HG03045 (cell line): ENCODE results near the gene FBXO34.

Experiments used
- ATAC-seq: cut with Tn5 transposase; IDR thresholded peaks from one replicate; pipeline ENCODE4 v1.9.1; 2021; ENCODE audit warnings: mild to moderate bottlenecking, moderate library complexity; ENCODE audit not compliant: unreplicated experiment

The FBXO34 gene

DNA sequence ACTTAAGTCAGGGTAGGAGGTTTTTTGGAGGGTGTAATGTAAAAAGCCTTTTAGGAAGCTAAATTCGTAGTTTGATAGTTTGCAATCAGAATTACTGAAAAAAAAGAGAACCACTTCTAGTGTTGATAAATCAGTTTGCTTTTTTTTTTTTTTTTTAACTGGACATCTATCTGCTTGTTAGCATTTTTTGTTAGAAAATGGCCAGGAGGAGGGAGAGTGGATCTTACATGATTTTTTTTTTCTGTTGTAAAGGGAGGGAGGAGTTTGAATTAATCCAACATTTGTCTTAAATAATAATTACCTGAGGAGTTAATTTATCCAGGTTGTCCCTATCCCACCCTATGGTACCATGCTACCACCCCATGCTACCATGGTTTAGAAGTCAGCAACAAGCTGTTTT is 1.2 kb downstream of the FBXO34 start:
- ATAC-seq, result no peak

DNA sequence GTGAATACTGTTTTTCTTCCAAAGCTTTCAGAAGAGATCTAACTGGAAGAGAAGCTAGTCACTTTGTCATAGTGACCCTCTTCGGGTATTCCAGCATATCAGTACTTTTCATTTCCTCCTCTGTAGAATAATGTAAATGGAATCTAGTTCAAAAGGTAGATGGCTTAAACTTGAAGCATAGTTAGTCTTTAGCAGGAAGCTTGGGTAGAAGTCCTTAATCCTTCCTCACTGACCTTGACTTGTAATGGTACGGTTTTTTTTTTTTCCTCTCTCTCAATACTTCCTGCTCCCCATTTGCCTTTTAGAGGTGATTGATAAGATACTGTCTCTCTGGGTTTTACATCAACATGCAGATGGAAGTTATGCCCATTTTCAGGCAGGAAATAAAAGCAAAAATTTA is 1.7 kb downstream of the FBXO34 start:
- no peak for ATAC-seq

DNA sequence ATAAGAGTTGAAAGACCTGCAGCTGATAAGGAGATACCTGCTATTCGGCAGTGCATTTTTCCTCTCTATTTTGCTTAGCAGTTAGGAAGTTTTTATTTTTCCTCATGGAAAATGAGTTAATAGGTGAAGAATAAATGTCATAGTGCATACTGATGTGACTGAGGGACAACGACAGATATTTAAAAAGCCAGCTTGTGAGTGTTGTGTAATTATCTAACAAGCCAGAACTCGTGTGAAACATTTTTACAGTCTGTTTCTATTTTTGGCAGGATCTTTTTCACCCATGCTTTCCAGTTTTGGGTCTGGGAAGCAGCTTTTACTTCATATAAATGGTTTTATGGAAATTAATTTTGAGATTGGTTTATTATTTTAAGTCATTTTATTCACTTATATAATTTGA is 2.9 kb downstream of the FBXO34 start:
- no peak for ATAC-seq

DNA sequence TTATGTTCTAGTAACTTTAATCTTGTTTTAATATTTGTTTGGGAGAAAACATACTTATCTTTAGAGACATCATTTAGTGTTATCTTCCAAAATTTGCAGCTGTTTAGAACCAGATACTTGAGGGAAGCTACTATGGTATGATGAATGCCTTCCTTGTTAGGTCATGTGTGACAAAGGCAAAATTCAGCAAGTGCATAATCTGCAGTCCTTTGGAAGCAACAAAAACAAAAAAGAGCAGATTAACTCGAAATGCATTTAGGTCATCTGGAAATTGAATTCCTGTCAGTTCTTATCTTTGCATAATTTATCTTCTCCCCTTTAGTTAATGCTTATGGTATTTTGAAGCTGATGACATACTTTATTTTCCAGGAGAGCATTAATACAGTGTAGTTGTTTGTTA is 3.5 kb downstream of the FBXO34 start:
- no peak for ATAC-seq

DNA sequence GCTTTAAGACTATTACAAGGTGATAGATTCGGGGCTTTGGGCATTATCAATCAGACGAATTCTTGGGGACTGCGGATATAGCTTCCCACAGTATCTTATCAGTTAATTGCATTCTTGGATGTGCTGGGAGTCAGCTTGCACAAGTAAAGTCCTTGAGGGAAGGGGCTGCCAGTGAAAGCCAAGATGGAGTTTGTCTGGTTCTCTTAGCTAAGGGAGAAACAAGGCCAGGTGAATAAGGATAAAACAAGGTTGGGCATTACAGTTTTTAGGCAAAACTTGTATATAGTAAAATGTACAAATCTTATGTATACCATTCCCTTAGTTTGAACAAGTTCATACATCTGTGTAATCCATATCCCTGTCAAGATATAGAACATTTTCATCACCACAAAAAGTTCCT is 5.5 kb downstream of the FBXO34 start:
- no peak for ATAC-seq

DNA sequence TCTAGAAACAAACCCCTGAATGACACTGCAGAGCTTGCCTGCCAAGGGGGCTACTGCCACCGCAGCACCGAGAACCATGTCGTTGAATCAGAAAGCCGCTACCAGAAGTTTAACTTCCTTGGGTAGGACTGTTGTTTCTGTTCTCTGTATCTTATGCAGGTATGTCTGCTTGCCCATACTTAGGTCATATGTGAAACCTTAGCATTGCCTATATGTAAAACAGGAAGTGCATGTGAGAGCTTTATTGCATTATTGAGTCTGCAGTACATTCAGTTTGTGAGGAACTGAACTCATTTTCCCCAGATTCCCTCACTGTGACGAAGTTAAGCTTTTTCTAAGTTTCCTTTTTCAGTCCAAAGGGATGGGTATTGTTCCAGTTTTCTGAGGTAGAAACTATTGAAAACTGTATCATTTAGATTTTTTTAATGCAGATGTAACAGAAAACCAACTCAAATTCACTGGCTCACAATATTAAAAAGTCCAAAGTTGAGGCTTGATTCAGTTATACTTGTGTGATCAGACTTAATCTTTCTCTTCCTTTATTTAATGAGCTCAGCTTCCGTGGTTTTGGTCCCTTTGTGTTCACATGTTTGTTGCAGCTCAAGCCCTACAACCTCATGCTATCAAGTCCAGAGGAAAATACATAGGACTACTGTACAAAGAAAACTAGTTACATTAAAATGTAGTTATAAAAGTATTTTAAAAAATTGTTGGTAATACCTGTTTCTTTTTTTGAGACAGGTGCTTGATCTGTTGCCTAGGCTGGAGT is 6.9 kb downstream of the FBXO34 start:
- ATAC-seq, result peak; percentile 84

DNA sequence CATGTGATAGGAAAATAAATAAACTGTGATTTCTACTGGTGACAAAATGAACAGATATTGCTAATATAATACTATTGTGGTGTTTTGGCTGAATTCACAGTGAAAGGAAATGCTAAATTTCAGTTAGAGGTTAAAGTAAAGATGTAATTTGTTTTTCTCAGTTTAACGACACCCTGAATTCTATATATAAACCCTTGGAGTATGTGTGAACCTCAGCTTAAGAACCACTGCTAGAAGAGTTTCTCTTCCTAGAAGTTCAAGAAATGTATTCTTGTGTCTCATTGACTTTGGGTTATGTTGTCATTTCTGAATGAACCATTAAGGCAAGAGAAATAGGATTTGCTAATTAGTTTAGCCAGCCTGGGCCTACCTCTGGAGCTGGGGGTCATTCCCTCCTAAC is 8.2 kb downstream of the FBXO34 start:
- ATAC-seq, result no peak

DNA sequence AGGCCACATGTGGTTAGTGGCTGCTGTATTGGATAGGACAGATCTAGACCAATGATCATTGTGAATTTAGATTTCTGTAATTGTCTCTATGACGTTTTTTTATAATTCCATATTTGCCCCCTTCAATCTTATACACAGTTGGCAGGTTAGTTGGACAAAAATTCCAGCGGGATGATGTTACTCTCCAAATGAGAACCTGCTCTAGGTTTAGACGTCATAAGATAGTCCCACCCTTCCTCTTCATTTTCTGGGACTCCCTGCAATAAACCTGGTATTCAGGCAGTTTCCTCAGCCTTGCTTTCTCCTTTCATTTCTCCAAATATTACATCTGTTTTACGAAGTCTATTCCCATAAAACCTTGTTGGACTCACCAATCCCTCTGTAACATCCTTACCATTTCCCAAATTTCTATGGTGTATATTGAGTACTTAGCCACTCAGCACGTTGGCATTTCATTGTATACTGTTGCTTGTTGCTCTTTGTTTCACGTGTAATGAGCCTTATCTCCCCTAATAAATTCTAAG is 10.2 kb downstream of the FBXO34 start:
- ATAC-seq, result no peak

DNA sequence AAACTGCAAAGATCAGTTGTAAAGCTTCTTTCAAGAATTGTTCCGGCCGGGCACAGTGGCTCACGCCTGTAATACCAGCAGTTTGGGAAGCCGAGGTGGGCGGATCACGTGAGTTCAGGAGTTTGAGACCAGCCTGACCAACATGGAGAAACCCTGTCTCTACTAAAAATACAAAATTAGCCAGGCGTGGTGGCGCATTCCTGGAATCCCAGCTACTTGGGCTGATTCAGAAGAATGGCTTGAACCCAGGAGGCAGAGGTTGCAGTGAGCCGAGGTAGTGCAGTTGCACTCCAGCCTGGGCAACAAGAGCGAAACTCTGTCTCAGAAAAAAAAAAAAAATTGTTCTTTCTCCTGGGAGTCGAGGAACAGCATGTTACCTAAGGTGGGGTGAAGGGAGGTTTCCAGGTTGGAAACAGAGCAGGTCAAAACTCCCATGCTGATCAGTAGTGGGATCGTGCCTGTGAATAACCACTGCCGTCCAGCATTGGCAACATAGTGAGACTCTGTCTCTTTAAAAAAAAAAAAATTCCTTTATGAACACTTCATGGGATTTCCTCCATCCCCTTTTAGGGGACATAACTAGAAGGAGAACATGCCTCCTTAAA is 13.9 kb downstream of the FBXO34 start:
- no peak for ATAC-seq

DNA sequence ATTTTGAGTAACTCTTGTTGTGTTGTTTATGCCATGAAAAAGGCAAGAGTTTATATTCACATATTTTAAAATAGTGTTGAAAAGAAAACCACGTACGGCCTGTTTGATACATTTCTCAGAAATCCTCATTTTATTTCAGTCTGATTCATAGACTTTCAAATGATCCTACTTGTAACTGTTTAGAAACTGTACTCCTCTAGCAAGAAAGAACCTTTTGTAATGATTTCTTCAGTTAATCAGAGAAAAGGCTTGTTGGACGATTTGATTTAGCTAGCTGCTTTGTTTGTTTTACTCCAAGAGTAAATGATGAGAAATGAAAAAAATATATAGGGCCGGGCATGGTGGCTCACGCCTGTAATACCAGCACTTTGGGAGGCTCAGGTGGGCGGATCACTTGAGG is 17.2 kb downstream of the FBXO34 start:
- ATAC-seq, result no peak

DNA sequence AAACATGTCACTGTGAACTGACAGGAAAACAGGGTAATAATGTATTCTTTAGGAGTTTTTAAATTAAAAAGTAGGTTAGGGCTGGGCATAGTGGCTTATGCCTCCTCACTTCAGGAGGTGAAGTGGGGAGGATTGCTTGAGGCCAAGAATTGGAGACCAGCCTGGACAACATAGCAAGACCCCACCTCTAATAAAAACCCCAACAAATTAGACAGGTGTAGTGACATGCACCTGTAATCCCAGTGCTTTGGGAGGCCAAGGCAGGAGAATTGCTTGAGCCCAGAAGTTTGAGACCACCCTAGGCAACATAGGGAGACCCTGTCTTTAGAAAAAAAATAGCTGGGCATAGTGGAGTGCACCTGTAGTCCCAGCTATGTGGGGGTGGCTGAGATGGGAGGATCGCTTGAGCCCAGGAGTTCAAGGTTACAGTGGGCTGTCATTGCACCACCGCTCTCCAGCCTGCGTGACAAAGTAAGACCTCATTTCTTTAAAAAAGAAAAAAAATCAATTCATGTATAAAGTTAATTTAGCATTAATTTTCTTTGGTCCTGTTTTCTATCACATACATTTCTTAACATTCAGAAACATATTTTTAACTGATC is 20.4 kb downstream of the FBXO34 start:
- ATAC-seq, result no peak

DNA sequence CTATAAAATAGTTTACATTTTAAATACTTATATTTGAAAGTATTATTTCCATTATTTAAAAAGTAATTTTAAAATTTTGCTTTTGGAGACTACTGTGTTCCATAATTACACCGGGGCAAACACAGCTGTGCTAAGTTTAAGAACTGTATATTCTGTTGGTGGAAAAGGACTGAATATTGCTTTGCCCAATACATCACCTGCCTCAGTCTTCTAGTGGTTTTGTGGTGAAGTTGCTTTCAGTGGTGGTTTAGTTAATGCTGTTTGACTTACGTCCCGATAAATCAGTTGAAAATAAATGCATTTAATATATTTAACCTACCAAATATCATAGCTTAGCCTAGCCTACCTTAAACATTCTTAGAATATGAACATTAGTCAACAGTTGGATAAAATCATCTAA is 23.4 kb downstream of the FBXO34 start:
- no peak for ATAC-seq

DNA sequence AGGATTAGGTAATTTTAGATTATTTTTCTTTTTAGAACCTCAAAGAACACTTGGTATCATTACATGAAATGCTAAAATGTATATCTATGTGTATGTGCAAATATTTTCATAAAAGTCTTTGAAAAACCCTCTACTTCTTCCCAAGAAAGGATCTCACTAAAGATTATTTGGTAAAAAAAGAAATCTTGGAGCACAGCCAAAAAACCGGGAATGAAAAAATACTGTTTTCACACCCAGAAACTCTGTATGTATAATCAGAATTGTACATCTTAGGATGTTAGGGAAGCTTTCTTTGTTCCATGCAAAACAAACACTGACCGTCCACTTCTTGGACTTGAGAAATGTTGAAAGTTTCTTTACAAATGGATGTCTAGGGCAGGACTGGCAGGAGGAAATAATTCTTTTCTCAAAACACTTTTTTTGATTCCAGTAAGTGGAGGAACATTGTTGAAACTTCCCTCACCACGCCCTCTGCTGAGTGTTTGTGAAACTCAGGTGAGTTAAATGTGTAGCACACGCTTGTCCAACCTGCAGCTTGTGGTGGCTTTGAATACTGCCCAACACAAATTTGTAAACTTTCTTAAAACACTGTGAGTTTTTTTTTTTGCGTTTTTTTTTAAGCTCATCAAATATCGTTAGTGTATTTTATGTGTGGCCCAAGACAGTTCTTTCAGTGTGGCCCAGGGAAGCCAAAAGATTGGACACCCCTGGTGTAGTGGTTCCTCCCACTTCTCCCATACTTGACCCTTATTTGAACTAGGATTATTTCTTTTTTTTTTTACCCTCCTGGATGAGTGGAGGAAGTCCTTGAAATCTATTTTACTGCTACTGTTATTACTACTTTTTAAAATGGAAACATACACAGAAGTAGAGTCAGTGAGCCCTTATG is 26.6 kb downstream of the FBXO34 start:
- no peak for ATAC-seq

DNA sequence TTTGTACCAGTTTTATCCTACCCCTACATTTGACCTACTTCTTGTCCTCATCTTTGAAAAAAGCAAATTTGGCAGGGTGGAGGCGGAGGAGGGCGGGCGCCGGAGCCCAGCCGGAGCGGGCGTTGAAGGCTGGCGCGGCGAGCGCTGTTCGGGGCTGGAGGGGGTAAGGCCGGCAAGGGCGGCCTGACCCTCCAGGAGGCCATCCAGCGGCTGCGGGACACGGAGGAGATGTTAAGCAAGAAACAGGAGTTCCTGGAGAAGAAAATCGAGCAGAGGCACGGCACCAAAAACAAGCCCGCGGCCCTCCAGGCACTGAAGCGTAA is 27.2 kb downstream of the FBXO34 start:
- no peak for ATAC-seq

DNA sequence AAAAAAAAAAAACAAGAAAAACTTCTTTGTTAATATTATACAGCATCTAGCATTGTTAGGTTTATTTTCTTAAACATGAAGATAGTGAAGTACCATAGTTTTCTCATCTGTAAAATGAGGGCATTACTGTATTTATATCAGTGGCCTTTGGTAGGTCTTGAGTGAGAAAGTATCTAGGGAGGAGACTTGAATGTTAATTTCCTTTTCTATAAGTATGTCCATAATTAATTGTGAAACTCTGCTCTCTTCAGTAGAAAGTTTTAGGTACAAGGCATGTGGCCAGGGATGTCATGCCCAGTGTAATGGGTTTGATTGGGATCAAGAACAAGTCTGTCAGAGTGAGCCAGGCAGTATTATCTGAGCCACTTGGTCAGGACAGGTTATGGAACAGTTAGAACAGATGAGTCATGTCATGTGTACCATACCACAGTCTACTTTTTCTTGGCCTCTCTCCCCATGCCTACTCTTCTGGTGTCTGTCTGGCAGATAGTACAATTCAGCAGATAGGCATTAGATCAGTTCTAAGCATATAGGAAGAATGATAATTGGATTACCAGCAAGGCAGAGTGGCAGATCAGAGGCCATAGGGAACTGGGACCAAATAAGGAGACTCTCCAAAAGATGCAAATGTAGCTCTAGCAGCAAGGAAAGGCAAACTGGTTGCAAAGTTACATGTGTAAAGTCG is 30.4 kb downstream of the FBXO34 start:
- ATAC-seq, result peak; percentile 46

DNA sequence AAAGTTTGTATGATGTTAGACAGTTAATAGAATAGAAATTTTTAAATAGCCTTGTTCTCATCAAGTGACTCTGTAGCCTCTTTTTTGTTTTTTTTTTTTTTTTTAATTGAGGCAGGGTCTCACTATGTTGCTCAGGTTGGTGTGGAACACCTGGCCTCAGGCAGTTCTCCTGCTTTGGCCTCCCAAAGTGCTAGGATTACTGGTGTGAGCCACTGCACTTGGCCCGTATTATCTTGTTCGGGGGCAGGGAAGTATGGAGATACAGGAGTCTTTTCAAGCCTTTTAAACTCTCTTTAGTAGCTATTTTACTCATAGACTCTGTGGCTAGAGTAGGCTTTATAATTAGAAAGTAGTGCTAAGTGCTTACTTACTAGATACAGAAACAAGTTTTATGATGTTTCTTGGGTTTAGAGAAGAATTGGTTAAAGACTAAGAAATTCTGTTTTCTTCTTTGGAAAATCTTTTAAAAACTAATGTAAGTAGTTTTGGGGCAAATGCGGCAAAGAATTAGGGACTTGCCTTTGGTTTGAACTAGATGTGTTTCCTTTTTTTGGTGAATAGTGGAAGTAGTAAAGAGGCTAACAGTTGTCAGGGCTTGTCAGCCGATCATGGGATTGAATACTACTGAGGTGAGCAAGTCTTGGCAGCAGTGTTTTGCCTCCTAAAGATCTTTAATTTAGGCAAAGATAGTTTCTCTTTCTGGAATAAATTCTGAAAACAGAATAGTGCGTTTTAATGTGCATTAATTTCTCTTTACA is 31.3 kb downstream of the FBXO34 start:
- no peak for ATAC-seq

DNA sequence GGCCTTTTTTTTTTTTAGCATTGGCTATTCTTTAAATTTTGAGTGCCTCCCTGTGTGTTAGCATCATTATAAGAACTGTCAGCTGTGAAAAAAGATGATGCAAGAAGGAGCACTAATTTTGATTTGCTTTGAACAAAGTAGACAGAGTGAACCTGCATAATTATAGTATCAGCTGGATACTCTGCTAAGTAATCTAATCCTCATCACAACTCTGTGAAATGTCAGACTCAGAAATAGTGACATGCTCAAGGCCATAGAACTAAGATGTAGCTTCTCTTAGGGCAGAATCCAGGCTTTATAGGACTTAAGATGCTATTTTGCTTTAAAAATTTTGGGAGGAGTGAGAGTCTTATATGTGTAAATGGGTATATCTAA is 31.9 kb downstream of the FBXO34 start:
- ATAC-seq, result no peak

DNA sequence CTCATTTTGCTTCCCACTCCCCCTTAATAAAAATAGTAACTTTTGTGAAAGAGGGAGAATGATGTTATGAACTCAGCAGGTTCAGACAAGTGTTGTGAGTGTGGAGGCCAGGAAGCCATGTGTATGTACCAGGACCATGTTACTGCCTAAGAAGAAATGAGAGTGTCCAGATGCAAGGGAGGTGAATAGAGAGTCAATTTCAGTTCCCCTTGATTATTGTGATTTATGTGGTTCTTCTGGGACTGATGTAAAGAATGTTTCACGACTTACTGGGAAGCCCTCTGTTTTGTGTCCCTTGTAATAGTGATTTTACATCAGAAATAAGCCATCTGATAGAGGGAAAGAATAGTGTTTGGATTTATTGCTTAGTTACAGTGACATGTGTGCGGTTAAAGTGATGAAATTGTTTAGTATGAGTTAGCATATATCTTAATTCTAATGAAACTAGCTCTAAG is 32.5 kb downstream of the FBXO34 start:
- no peak for ATAC-seq

DNA sequence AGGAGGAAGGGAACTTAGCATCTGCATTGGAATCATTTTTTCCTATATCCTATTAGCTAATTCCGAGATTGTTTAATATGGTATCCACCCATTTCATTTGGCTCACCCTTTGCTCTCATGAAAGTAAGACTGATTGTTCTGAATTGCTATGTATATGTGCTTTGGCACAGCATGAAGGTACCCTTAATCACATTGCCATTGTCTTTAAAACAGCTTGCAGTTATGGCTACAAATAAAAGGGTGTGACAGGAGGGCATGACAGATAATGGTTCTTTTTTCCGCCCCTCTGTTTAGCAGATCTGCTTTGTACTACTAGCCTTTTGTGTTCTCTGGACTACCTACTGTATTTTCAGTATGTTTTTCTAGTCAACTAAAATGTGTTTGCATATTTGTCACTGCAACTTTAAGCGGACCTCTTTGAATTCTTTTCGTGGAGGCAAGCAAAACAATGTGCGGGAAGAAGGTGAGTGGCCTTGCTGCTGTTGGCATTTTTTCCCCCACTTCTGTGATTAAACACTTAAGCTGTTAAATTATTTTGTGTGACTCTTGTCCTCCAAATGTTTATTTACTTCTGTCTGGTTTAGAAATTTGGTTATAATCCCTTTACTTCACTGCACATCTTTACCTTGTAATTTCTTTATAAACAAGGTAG is 35.8 kb downstream of the FBXO34 start:
- ATAC-seq, result no peak

DNA sequence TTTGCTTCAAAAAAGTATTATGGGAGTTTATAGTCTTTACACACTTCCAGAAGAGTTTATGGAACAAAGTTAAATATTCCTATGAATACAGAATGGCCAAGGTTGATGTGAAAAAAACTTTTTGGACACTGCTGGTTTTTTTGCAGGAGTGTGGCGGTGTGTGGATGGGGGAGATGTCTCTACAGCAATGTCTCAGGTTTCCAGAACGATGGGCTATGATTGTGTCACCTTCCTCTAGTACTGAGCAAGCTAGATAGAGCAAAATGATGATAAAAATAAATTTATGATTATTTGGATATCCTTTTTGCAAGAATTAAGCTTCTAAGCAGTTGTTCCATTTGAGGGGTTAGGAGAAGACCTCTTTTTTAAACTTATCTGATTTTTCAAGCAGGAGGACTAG is 37.9 kb downstream of the FBXO34 start:
- ATAC-seq, result no peak
